NCI-H2227 (cell line): ENCODE results near the gene TTI1.

ENCODE experiments used
- DNase-seq: peaks from one replicate; lab custom pipeline; 2025; ENCODE audit not compliant: unreplicated experiment; lab: John Stamatoyannopoulos, UW

TTI1 gene

DNA sequence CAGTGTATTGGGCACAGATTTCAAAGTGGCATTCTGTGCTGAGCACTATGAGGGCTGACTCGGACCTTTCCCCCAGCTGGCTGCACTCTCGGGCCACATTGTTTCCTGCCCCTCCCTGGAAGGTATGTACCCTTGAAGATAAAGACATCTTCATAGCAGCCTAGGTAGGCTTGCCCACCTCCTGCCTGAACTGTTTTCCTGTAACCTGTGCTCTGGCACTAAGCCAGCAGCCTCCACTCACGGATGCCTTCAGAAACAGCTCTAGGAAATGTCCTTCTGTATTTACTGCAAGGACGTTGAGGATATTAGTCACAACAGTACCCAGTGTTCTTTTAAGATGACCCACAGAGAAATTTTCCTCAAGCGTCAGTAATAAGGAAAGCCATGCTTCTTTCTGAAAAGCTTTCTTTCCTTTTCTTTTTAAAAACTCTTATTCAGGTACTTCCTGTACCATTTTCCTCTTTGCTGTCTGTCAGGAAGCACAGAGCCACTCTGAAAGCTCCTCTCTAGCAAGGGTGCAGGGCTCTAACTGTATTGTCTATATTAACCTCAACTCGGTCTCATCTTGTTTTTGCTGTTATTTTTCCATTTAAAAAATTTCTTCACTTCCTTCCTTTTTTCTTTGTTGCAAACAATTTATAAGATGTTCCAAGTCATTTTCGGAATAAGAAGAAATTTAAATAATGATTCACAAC, 43.5 kb downstream of the TTI1 start:
- DNase-seq, result no peak

DNA sequence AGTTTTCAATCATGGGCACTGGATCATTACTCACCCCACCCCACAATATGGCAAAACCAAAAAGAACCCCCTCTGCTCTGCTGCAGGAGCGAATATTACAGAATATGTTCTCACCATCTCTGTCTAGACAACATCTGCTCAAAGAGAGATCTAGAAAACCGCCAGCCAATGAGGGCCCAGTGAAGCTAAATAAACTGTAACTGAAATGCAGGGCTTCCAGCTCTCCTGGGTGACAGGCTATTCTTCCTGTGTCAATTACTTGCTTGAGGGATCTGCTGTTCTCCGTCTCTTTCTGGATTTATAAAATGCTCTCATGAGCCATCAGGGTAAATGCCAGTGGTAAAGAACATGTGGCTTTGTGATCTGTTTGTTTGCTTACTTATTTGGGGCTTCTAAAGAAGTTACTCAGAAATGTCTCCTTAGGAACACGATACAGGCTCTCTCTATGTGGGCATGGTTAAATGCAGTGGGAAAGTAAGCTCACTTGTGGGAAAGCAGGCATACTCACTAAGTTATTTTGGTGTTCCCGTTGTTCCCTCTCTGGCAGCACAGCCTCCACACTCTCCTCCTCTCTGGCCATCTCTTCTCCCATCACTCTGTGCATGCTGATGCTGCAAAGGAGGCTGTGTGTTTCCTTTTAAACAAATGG, 44.8 kb downstream of the TTI1 start:
- DNase-seq, result no peak

DNA sequence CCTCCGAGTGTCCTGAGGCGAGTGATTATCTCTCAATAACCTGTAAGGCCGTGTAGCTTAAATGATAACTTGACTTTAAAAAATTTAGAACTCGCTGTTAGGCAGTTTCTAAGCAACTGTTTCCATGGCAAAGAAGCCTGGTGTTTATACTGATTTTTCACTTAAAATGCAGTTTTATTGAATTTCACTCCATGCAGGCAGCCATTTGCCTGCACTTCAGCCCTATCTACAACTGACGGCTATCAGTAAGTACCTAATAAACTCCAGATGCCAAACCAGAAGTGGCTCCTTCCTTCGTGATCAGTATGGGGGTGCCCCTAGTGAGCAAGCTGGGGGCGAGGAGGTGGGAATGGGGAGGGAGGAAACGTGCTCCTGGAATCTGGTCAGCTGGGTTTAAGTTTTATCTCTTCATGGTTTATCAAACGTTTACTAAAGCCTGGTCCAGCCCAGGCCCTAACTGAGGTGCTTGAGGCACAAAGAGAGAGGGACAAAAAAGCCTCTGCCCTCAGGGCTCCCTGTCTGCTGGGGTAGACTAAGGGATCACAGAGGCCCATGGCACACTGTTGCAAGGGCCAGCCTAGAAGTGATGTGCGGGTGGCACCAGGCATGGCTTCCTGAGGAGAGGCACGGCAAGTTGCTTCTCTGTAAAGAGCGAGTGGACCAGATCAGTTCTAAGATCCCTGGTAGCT, 45.5 kb downstream of the TTI1 start:
- no peak for DNase-seq

DNA sequence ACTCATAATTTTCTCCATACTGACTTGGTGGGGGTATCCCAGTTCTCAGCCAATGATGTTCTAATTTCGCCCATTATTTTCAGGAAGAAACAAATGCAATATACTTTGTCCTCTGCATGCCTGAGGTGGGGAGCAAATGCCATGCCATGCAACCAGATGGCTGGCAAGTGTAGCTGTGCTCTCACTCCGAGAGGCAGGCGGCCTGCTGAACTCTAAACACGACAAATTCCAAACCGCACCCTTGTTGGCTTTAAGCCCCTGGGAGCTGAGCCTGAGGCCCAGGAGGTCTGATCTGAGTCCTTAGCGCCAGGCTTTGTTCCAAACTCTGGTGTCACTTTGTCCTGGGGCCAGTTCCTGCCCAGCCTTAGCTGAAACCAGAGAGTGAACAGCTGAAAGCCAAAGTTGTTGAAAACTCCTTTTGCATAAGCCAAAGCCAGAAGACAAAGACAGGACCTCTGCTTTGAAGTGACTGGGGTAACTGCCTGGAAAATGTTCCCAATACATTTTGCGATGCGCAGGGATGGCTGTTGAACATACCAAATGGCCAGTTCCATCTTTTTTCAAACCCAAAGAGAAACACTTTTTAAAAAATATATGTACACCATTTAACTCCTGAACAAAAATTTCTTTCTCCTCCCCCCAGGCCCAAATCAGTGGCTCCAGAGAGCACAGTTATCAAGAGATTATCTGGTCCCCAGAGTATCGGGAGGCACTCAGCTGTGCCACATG, 46.2 kb downstream of the TTI1 start:
- DNase-seq, result no peak

DNA sequence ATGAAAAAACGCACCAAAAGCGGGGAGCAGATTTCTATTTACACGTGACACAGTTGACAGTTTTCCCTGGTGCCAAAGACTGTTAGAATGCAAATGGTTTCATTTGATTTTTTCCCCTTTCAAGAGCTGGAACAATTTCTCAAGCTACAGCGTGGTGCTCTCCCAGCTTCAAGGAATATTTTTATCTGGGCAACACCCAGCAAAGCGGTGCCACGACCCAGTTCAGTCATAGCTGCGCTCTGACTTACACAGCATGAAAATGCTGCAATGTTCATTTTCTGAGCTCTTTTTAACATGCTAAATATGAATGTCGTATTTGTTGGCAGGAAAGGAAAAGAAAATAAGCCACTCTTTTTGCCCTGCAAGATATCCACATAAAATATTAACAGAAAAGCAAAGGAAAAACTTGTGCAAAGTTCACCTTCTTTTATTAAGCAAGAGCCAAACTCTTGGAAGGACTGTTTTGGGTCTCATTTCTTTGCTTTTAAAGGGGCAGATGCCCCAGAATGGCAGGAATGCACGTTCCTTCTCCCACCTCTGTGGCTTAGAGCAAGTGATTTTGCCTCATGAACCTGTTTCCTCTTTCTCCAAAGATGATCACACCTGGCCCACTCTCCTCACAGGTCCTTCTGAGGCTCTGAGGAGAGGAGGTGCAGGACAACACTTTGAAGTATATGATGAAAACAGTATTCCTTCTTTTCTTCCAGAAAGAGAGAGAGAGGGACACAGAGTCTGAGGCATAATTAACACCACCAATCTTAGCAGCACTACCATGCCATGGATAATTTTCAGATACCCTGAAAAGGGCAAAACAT, 47.0 kb downstream of the TTI1 start:
- DNase-seq, result no peak

DNA sequence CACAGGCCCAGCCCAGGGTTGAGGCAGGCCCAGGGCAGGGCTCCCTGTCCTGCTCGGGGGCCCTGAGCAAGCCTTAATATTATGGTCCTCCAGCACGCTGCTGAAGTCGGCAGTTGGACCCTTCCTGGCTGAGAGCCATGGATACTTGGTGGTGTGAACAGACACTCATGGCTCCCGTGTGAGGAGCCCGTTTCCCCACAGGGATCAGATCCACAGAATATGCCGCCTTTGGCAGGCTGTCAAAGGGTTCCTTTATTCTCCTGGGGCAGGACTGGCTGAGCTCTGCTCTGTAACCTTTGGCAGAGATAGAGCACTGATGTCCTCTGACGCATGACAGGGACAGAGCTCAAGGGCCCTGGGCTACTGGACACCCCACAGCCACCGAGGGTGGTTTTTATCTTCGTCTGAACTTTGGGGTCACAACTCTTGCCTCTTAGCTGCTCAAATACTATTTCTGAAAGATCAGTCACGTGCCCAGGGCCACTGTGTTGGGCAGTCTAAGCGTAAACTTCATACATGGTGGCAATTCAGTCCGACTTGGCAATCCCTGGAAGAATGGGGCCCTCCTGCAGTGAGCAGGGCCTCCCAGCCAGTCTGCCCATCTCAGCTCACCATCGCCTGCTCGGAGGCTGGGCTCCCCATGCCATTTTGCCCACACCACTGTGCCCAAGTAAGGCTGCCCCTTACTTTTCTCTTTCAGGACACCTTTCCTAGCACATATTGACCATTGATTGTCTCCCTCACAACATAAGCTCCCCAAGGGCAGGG, 49.1 kb downstream of the TTI1 start:
- DNase-seq, result no peak

DNA sequence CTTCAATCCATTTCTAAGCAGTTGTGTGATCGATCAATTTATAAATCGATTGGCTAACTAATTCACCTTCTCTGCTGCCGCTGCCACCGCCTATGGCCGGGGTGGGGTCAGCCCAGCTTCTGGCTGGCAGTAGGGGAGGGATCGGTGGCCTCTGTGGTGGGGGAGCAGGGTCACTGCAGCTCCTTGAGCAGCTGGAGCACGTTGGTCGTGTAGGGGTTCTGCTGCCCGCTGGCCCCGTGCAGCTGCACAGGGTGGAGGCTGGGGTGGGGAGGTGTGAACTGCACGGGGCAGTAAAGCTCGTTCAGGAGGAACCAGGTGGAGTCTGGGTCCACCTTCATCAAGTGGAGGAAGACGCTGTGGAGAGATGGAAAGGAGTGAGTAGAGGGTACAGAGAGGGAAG, 50.0 kb downstream of the TTI1 start:
- no peak for DNase-seq

DNA sequence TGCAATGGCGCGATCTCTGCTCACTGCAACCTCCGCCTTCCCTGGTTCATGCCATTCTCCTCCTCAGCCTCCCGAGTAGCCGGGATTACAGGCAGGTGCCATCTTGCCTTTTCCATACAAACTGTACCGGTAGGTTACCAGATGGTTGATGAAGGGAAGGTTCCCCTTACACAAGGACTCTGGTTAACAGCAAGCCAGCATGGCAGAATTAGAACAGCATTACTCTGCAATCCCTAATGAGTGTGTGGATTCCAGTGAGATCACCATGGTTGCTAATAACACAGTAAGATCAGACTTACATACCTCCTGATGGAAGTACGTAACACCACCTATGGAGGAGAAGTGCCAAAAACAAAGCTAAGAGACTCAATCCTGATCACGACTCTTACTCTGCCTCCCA, 51.7 kb downstream of the TTI1 start:
- no peak for DNase-seq

DNA sequence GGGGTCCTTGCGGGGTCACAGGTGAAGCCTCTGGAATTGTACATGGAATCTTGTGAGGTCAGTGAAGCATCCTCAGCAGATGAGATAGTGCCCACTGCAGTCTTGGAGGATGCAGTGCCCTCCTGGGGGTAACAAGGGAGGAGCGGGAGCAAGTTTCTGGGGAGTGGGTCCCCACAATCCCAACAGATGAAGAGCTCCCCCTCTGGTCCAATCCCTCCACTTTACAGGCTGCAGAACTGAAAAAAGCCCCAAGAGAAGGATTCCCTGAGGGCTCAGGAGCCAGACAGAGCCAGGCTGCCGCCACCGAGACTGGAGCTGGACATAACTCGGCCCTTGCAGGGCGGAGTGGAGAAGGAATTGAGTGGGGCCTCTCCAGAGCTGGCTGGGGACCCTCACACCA, 52.4 kb downstream of the TTI1 start:
- no peak for DNase-seq

DNA sequence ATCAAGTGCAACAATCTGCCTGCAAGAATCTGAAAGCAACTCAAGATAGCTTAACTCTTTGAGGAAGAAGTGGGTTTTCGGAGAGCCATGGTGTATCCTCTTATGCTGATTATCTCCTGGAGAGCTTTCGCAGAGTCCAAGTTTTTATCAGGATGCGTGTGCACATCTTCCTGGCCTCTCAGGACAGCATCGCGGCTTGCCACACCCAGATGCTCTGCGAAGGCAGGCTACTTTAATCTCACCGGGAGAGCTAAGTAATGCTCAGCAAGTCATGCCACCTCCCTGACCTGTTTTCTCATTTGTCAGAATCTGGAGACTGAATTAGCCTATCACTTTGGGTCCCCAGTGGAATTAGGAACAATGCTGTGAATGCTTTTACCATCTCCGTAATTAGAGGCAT, 52.9 kb downstream of the TTI1 start:
- DNase-seq, result no peak

DNA sequence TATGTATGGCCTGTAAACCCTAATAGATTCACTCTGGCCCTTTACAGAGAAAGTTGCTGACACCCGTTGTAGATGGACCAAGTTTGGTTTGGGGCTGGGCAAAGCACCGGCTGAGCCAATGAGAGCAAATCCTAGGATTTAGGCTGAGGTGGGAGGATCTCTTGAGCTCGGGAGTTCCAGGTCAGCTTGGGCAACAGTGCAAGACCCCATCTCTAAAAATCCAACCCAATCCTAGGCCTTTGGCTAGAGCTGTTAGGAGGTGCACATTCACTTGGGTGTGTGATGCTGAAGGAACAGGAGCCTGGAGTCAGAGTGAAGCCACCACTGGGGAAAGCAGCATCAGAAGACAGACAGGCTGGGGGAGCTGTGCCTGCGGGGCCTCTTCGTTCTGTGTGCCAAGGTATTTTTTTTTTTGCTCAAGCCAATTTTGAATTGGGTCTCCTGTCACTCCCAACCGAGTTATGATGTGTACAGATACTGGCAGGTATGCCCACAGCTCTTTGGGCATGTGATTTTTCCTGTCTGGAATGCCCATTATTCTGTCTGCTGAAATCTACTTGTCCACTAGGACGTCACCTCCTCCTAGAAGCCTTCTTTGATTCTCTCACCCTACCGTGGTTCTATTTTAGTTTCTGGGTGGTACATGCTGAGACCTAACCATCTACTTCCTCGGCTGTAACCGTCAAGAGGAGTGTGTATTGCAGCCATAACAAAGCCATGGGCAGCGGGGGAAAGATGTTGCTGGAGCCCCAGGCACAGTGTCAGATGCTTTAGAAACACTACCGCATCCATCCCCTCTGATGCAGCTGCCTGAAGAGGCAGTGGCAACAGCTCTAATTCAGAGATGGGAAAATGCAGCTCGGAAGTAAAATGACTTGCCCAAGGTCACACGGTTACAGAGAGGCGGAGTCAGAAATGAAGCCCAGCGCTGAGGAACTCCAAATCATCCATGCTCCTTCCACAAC, 54.0 kb downstream of the TTI1 start:
- DNase-seq, result no peak

DNA sequence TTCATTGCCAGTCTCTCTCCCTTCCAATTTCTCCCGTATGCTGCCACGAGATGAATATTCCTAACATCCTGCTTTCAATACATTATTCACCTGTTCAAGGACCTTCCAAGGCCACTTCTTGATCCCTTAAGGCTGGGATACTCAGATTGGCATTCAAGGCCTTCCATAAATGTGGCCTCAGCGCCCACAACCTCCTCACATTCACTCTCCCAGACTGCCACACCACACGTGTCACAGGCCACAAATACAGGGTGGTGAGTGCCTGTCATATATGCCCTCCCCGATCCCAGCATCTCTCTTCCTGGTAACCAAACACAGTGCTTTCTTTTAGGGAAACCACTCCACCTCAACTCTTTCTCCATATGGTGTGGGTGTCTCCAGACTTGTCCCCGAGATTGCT, 55.5 kb downstream of the TTI1 start:
- no peak for DNase-seq

DNA sequence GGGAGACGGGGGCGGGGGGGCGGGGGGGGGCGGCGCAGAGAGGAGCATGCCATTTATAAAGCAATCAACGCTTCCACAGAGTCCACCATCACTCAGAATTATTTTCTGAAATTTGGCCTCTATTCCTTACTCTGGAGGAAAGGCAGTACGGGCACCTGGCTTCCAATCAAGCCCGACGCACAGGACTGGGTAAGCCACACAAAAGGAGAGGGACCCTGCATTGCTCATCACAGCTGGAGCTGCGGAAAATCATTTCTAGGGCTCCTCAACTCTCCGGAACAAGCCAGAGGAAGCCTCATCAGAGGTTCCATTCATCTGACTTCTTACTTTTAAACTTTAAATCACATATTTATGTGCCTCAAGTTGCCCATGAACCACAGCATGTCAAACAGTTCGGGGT, 55.9 kb downstream of the TTI1 start:
- no peak for DNase-seq

DNA sequence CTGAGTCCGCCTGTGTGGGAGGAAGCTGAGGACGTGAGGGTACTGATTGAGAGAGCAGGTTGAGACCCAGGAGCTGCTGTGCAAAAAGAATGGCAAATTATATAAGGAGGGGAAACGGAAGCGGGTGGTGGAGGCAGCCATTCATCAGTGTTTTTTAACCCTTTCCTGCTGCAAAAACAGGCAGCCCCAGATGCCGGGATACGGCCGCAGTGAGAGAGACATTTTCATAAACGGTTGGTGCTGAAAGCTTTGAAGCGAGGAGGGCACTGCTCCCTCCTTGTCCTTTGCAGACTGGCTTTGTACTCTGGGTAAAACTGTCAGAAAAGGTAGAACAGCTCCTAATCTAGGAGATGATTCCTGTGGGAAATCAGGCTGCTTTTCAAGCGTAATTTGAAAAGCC, 56.4 kb downstream of the TTI1 start:
- DNase-seq, result peak; percentile 46

DNA sequence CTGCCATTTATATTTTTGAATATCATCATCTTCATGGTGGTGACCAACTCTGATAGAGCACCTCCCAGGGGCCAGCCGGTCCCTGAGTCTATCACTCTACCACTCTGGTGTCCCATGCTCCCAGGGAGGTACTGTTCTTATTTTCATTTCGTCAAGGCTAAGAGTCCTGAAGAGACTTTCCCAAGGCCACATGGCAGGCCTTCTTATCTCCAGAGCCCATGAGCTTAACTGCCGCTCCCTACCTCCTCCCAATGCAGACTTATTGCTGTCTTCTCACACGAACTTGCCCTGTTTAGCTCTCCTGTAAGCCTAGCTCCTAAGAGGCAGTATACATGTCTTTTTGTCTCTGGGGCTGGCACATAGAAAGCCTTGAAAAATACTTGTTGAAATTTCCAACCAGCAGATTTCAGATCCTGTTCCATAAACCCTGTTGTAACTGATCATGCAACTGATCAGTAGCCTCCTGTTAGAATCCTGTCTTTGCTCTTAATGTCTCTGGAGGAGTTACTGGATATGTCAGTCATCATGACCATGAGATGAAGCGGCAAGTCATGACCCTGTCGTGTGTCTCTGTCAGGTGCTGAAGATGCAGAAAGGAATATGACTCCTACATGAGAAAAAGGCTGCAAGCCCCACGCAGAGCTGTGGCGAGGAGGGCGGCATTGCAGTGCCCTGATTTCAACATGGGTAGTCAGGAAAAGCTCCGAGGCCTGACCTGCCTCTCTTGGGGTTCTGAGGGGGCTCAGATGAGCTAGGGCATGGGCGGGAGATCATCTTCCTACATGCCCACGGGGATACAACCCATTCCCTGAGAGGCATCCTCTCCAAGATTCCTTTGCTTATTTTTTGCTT, 60.0 kb downstream of the TTI1 start:
- DNase-seq, result no peak

DNA sequence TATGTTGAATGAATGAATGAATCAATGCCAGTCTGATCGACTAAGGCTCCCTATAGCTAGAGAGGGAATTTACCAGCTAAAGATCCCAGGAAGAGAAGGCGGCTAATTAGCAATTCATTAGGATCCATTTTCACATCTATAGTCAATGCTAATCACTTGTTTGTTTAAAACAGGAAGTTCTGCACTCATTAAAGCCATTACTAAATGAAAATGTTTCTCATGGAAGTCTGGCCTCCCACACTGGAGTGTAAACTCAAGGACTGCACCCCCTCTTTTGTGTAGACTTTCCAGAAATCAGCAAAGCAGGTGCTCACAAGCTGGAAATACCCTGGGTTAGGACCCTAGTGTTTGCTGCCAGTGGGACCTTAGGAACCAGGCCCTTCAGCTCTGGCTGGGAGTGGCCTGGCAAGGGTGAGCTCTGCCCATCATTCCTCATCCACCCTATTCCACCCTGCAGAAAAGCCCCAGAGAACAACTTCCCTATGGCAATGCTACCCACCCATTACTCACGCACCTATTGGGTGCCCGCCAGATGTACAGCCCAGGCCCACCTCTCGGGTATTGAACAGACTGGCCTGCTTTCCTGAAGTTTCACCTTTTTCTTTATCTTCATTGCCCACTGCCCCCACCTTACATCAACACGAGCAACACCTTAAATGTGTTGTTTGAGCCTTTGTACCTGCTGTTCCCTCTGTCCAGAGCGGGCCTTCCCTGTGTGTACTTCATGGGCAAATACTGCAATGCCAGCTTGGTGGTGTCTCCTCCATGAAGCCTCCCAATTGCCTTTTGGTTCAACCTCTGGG, 60.8 kb downstream of the TTI1 start:
- no peak for DNase-seq

DNA sequence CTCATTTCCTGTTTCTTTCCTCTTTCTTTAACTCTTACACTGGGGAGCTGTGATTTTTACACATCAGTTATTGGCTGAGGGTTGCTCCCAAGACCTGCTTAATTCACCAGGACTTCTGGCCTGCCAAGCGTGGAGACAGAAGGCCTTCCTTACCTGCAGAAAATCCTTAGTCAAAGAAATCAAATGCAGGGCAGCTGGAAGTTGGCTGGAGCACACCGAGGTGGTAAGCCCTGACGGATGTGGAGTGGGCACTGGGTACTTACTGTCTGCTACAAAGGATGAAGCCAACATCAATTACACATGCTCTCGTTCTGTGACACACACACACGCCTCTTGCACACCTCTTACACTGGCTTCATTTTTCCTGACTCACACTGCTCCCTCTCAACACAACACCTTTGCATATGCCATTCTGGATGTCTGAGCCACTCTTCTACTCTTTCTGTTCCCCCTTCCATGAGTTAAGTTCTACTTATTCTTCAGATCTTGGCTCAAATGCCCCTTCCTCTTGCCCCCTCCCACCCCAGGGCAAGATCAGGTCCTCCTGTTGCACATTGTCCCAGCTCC, 61.6 kb downstream of the TTI1 start:
- DNase-seq, result no peak
